Gastroesophageal sphincter (tissue), 4 donors: Measurements from ENCODE around the gene ATP5F1C. TPM values are rescaled to one million over a fixed set of nuclear protein-coding genes. Genes with fewer than 3 reads are reported as not detected.

Source experiments
- ATAC-seq: fragments of 150-250 bp; one replicate; pipeline ENCODE4 v1.9.1; 2016; ENCODE audit warnings: mild to moderate bottlenecking, moderate library complexity
- H3K27ac ChIP-seq, 4 donors: fragments of 200-600 bp; sonication (generic) in 3 of 4; 1 replicate in 3 of 4; 2 replicates in 1 of 4; pipeline ENCODE4 v1.5.1; 2016 to 2019
- H3K27me3 ChIP-seq: fragments of 200-600 bp; sonication (generic); one replicate; pipeline ENCODE4 v1.5.1; 2019
- H3K36me3 ChIP-seq, 2 donors: fragments of 200-600 bp; sonication (generic); one replicate each; pipeline ENCODE4 v1.5.1; 2019; ENCODE audit warnings: control low read depth in 1 of 2
- H3K4me1 ChIP-seq, 3 donors: fragments of 200-600 bp; sonication (generic); 1 replicate in 2 of 3; 2 replicates in 1 of 3; pipeline ENCODE4 v1.5.1; 2016 to 2019; ENCODE audit warnings: control low read depth in 2 of 3
- H3K4me3 ChIP-seq, 2 donors: fragments of 200-600 bp; sonication (generic); one replicate each; pipeline ENCODE4 v1.5.1; 2019; ENCODE audit warnings: mild to moderate bottlenecking in 1 of 2, moderate library complexity in 1 of 2
- H3K9me3 ChIP-seq, 3 donors: fragments of 200-600 bp; sonication (generic); one replicate each; pipeline ENCODE4 v1.5.1; 2017 to 2019; ENCODE audit warnings: control low read depth in 2 of 3
- EP300 ChIP-seq: sonication (generic); formaldehyde crosslinking; IDR thresholded peaks from one replicate; pipeline ENCODE4 v1.6.1; 2017; ENCODE audit warnings: antibody characterized with exemption, mild to moderate bottlenecking
- POLR2A ChIP-seq, 2 donors: fragments of 450-650 bp; IDR thresholded peaks; one replicate each; pipeline ENCODE4 v1.6.1; 2017; ENCODE audit warnings: antibody characterized with exemption in 2 of 2, mild to moderate bottlenecking in 2 of 2, moderate library complexity in 1 of 2
- POLR2AphosphoS5 ChIP-seq: sonication (generic); formaldehyde crosslinking; IDR thresholded peaks from one replicate; pipeline ENCODE4 v1.6.1; 2017; ENCODE audit warnings: antibody characterized with exemption
- WGBS, 2 donors: methylation state at CpG; one replicate each; pipeline ENCODE4 v1.1.5; 2018; ENCODE audit warnings: low coverage in 1 of 2; 5-methylcytosine and 5-hydroxymethylcytosine counted together
- total RNA-seq, 4 donors: library from RNA; depleted of rRNA; stranded (reverse); fragments of >200 nt; gene quantifications; one replicate each; pipeline ENCODE4 v1.1.0, GENCODE V29; 2016
- TF ChIP-seq, protein P1 (sequence below), 4 experiments: fragments of 200-600 bp in 2 of 4; fragments of 450-650 bp in 2 of 4; sonication (generic) in 1 of 4; IDR thresholded peaks; one replicate each; pipeline ENCODE4 v1.5.1; 2017 to 2019; ENCODE audit warnings: antibody characterized with exemption in 4 of 4, mild to moderate bottlenecking in 2 of 4, moderate library complexity in 2 of 4

Gene ATP5F1C
- total RNA-seq, 4 donors from 2014 or later = 216 to 300 (median 262) TPM

DNA sequence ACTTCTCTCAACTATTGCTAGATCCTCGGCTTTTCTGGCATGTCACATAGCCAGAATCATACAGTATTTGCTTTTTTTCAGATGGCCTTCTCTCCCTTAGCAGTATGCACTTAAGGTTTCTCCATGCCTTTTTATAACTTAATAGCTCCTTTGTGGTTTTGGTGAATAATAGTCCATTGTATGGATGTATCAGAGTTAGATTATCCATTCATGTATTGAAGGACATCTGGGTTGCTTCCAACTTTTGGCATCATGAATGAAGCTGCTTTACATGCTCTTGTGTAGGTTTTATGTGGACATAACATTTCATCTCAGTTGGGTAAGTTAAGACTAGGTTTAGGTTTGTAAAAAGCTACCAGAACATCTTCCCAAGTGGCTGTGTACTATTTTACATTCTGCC is 4.6 kb downstream of the ATP5F1C start:
- no peak for TF ChIP-seq POLR2A (IDR thresholded peaks at IDR 0.05)
- TF ChIP-seq EP300 = no peak
- TF ChIP-seq POLR2AphosphoS5 = no peak
- TF ChIP-seq, protein P1, sequence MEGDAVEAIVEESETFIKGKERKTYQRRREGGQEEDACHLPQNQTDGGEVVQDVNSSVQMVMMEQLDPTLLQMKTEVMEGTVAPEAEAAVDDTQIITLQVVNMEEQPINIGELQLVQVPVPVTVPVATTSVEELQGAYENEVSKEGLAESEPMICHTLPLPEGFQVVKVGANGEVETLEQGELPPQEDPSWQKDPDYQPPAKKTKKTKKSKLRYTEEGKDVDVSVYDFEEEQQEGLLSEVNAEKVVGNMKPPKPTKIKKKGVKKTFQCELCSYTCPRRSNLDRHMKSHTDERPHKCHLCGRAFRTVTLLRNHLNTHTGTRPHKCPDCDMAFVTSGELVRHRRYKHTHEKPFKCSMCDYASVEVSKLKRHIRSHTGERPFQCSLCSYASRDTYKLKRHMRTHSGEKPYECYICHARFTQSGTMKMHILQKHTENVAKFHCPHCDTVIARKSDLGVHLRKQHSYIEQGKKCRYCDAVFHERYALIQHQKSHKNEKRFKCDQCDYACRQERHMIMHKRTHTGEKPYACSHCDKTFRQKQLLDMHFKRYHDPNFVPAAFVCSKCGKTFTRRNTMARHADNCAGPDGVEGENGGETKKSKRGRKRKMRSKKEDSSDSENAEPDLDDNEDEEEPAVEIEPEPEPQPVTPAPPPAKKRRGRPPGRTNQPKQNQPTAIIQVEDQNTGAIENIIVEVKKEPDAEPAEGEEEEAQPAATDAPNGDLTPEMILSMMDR (IDR thresholded peaks at IDR 0.05) = no peak
- peaks cover 0 to 12% of the 10 kb centered on the region in 2 donors for H3K36me3 ChIP-seq
- H3K4me1 ChIP-seq = peaks cover 8 to 79% (median 17%) of the 10 kb centered on the region in 3 donors
- ATAC-seq = no peak
- no peak overlapping the region for H3K4me3 ChIP-seq
- no peaks in the 10 kb centered on the region for H3K9me3 ChIP-seq
- H3K27ac ChIP-seq = no peak overlapping the region
- 57 to 77% methylated on average over 1 of the region's 1 CpG for WGBS, 2 donors
- no peaks in the 10 kb centered on the region for H3K27me3 ChIP-seq

DNA sequence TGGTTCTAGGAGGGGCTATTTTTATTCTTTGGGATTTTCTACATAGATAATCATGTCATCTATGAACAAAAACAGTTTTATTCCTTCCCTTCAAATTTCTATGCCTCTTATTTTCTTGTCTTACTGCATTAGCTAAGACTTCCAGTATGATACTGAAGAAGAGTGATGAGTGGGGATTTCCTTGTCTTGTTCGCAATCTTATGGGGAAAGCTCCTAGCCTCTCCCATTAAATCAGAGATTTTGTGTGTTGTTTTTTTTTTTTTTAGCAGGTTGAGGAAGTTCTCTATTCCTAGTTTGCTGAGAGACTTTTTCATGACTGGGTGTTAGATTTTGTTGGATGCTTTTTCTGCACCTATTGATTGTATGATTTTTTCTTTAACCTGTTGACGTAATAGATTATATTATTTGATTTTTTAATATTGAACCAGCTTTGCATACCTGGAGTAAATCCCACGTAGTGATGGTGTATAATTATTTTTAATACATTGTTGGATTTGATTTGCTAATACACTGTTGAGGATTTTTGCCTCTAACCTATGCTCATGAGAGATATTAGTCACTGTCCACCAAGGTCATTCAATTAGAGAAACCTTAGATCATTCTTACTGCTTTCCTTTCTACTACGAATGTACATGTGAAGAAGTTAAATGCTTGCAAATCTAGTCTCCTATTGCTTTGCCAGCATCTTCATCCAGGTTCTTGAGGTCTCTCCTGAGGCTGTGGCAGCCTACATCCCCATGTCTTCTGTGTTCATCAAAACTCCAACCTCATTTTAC is 6.5 kb downstream of the ATP5F1C start:
- 48 to 71% methylated on average over 3 to 4 of the region's 4 CpGs for WGBS, 2 donors

DNA sequence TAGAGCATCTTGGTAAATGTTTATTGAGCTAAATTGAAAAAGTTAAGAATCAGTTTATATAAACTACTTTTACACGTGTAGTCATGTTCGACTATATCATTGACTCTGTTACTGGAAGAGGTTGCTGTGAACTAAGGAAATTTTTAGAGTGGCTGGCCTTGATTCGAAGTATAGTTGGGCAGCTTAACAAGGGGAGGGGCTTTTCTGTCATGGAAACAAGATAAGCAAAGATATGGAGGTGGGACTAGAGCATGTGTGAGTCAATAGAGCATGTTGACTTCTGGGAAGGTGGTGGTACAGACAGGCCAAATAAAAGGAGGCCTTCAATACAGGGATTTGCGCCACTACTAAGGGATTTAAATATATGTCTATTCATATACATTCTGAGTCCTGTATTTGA is 7.6 kb downstream of the ATP5F1C start:
- Histone ChIP-seq H3K4me1 (peaks cover 1 to 57% (median 5%) of the 10 kb centered on the region in 3 donors), H3K27me3 (no peaks in the 10 kb centered on the region), H3K27ac (no peak overlapping the region), H3K9me3 (no peaks in the 10 kb centered on the region), H3K36me3 (peaks cover 3 to 43% of the 10 kb centered on the region in 2 donors), H3K4me3 (no peak overlapping the region)
- no peak for ATAC-seq
- TF ChIP-seq POLR2AphosphoS5 (no peak), POLR2A (IDR thresholded peaks at IDR 0.05) (no peak), EP300 (no peak)
- TF ChIP-seq, protein P1 (IDR thresholded peaks at IDR 0.05) = no peak
- 48 to 59% methylated on average over 4 of the region's 4 CpGs for WGBS, 2 donors

More for the DNA sequence above, 6.5 kb downstream of the ATP5F1C start:
- Histone ChIP-seq H3K9me3 (no peaks in the 10 kb centered on the region), H3K4me1 (peaks cover 7 to 69% (median 10%) of the 10 kb centered on the region in 3 donors), H3K36me3 (peaks cover 2 to 31% of the 10 kb centered on the region in 2 donors), H3K27ac (no peak overlapping the region), H3K4me3 (no peak overlapping the region), H3K27me3 (no peaks in the 10 kb centered on the region)
- TF ChIP-seq, protein P1 (IDR thresholded peaks at IDR 0.05) = no peak
- TF ChIP-seq POLR2A (IDR thresholded peaks at IDR 0.05) (no peak), POLR2AphosphoS5 (no peak), EP300 (no peak)
- ATAC-seq = no peak

DNA sequence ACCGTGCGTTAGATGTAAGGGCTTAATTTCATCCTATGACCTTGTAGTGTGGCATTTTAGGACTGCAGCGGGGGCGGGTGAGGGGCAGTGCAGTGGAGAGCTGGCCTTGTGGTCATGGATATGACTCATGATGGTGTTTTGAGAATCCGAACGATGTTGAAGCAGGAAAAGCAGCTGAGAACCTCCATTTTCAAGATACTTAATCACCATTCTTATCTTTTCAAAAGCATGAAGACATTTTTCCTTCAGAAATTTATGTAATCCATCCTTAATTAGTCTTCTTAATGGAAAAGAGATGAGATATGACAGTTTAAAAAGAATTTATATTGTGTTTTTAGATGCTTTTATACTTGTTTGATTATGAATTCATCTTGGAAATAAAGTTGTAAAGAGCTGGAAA is 9.6 kb downstream of the ATP5F1C start:
- ATAC-seq = no peak
- TF ChIP-seq POLR2AphosphoS5 (no peak), EP300 (no peak)
- no peak overlapping the region for H3K4me3 ChIP-seq
- no peaks in the 10 kb centered on the region for H3K27me3 ChIP-seq
- H3K27ac ChIP-seq = no peak overlapping the region
- 50 to 56% methylated on average over 5 to 6 of the region's 6 CpGs for WGBS, 2 donors
- H3K36me3 ChIP-seq = peaks cover 9 to 63% of the 10 kb centered on the region in 2 donors
- H3K4me1 ChIP-seq = peaks cover 0 to 38% (median 5%) of the 10 kb centered on the region in 3 donors
- H3K9me3 ChIP-seq = no peaks in the 10 kb centered on the region

DNA sequence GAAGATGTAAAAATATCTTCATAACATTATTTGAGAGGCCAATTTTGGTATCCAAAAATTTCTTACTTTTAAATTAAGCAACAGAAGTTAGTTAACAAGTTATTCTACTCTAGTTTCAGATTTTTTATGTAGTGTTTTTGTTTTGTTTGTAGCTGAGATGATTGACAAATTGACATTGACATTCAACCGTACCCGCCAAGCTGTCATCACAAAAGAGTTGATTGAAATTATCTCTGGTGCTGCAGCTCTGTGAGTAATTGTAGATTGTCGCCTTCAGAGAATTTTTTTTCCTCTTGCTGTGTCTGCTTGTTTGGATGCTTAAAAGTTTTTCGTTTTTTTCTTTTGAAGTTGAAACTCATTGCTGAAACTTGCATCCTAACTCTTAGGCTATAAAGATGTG is 14.6 kb downstream of the ATP5F1C start:
- H3K27ac ChIP-seq = no peak overlapping the region
- 87 to 93% methylated on average over 4 of the region's 4 CpGs for WGBS, 2 donors
- no peaks in the 10 kb centered on the region for H3K27me3 ChIP-seq
- H3K9me3 ChIP-seq = no peaks in the 10 kb centered on the region
- H3K4me3 ChIP-seq = no peak overlapping the region
- peaks cover 0 to 12% (median 0%) of the 10 kb centered on the region in 3 donors for H3K4me1 ChIP-seq
- ATAC-seq = no peak
- H3K36me3 ChIP-seq = peaks cover 19 to 97% of the 10 kb centered on the region in 2 donors
- TF ChIP-seq, protein P1 (IDR thresholded peaks at IDR 0.05) = no peak
- no peak for TF ChIP-seq EP300
- no peak for TF ChIP-seq POLR2A (IDR thresholded peaks at IDR 0.05)
- no peak for TF ChIP-seq POLR2AphosphoS5
